ENCODE measurements around the gene STYXL2. TPM values are rescaled to one million over a fixed set of nuclear protein-coding genes. Genes with fewer than 3 reads are reported as not detected.

The STYXL2 gene
- total RNA-seq, 1 donor from 2014 or later, result 0.07 TPM

DNA sequence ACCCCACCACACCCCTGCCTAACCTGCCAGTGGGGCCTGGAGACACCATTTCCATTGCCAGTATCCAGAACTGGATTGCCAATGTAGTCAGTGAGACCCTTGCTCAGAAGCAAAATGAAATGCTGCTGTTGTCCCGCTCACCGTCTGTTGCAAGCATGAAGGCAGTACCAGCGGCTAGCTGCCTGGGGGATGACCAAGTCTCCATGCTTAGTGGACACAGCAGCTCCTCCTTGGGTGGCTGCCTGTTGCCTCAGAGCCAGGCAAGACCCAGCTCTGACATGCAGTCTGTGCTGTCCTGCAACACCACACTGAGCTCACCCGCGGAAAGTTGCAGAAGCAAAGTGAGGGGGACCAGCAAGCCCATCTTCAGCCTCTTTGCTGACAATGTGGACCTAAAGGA is 33.4 kb downstream of the STYXL2 start:
- no peaks in the 10 kb centered on the region for H3K9me3 Mint-ChIP-seq
- H3K4me3 Mint-ChIP-seq, result no peak overlapping the region
- no peaks in the 10 kb centered on the region for H3K36me3 Mint-ChIP-seq (ENCODE audit: low read depth)
- H3K27ac Mint-ChIP-seq (ENCODE audit: unreplicated experiment), result no peak overlapping the region
- peaks cover 4% of the 10 kb centered on the region for H3K4me1 Mint-ChIP-seq
- DNase-seq (ENCODE audit: low read depth, low spot score), result no peak
- TF ChIP-seq, protein P1, sequence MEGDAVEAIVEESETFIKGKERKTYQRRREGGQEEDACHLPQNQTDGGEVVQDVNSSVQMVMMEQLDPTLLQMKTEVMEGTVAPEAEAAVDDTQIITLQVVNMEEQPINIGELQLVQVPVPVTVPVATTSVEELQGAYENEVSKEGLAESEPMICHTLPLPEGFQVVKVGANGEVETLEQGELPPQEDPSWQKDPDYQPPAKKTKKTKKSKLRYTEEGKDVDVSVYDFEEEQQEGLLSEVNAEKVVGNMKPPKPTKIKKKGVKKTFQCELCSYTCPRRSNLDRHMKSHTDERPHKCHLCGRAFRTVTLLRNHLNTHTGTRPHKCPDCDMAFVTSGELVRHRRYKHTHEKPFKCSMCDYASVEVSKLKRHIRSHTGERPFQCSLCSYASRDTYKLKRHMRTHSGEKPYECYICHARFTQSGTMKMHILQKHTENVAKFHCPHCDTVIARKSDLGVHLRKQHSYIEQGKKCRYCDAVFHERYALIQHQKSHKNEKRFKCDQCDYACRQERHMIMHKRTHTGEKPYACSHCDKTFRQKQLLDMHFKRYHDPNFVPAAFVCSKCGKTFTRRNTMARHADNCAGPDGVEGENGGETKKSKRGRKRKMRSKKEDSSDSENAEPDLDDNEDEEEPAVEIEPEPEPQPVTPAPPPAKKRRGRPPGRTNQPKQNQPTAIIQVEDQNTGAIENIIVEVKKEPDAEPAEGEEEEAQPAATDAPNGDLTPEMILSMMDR (conservative IDR thresholded peaks at IDR 0.05), result no peak
- H3K27me3 Mint-ChIP-seq (ENCODE audit: low read depth), result peaks cover 26% of the 10 kb centered on the region

GRCh38 chr1:167127661-167128060 is 33.8 kb downstream of the STYXL2 start:
- Mint-ChIP-seq H3K4me1 (peaks cover 4% of the 10 kb centered on the region), H3K4me3 (no peak overlapping the region), H3K9me3 (no peaks in the 10 kb centered on the region), H3K27me3 (ENCODE audit: low read depth) (peaks cover 22% of the 10 kb centered on the region), H3K27ac (ENCODE audit: unreplicated experiment) (no peak overlapping the region), H3K36me3 (ENCODE audit: low read depth) (no peaks in the 10 kb centered on the region)
- no peak for DNase-seq (ENCODE audit: low read depth, low spot score)
- TF ChIP-seq, protein P1 (conservative IDR thresholded peaks at IDR 0.05), result no peak

DNA sequence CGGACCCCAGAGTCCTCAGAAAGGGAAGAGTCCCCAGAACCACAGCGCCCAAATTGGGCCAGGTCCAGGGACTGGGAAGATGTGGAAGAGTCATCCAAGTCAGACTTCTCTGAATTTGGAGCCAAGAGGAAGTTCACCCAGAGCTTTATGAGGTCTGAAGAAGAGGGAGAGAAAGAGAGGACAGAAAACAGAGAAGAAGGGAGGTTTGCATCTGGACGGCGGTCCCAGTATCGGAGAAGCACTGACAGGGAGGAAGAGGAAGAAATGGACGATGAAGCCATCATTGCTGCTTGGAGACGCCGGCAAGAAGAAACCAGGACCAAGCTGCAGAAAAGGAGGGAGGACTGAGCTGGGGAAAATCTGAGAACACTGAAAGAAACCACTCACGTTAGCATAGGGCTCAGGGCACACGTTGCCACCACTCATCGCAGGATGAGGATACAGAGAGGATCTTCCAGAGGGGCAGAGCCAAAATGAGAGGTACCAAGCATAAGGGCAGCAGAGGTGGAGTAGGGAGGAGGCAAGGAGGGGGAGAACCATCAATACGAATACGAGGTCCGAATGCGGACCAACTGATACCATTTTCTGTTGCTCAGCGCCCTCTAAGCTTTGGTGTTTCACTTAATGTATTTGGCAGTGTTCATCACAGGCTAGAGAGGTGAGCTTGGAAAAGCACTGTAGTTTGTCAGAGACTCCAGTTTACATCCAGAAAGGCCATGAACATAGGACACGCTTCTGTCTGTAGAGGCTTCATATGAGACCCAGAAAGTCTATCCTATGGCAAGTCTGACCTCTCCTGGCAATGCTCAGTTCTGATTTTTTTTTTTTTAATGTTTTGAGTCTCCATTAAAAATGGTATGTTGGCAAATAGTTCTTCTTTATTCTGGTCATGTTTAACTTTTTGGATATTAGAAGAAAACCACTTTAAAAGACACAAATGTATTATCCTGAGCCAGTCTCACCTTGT is 34.7 kb downstream of the STYXL2 start:
- H3K36me3 Mint-ChIP-seq (ENCODE audit: low read depth), result no peaks in the 10 kb centered on the region
- DNase-seq (ENCODE audit: low read depth, low spot score), result no peak
- peaks cover 4% of the 10 kb centered on the region for H3K4me1 Mint-ChIP-seq
- TF ChIP-seq, protein P1 (conservative IDR thresholded peaks at IDR 0.05), result peak; percentile 16
- no peaks in the 10 kb centered on the region for H3K9me3 Mint-ChIP-seq
- no peak overlapping the region for H3K4me3 Mint-ChIP-seq
- no peak overlapping the region for H3K27ac Mint-ChIP-seq (ENCODE audit: unreplicated experiment)
- peaks cover 19% of the 10 kb centered on the region for H3K27me3 Mint-ChIP-seq (ENCODE audit: low read depth)

DNA sequence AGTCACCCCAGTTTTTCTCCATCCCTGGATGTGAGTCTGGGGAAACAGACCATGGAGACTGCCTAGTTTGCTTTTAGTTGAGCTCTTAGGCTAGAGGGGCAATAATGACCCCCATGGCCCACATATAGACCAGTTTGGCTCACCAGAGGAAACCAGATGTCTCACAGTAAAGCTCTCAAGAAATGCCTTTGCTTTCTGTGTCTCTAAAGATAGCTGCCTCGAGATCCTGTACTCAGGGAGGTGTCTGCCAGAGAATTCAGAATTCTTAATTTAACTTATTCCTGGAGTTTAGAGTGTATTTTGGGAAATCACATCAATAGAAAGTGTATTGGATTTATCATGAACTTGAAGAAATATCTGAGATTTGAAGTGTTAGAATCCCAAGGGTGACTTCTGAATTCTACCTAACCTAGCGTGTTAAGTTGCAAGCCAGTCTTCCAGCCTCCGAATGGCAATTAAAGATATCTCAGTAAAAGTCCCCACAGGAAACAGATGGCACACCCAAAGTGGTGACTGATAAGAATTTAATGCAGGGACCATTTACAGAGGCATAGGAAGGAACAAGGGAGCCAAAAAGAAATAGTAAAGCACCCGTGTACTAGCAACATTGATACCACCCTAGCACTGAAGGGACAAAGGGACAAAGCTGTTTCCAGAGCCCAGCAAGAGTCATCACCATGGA is 37.1 kb downstream of the STYXL2 start:
- no peak for DNase-seq (ENCODE audit: low read depth, low spot score)
- no peaks in the 10 kb centered on the region for H3K9me3 Mint-ChIP-seq

DNA sequence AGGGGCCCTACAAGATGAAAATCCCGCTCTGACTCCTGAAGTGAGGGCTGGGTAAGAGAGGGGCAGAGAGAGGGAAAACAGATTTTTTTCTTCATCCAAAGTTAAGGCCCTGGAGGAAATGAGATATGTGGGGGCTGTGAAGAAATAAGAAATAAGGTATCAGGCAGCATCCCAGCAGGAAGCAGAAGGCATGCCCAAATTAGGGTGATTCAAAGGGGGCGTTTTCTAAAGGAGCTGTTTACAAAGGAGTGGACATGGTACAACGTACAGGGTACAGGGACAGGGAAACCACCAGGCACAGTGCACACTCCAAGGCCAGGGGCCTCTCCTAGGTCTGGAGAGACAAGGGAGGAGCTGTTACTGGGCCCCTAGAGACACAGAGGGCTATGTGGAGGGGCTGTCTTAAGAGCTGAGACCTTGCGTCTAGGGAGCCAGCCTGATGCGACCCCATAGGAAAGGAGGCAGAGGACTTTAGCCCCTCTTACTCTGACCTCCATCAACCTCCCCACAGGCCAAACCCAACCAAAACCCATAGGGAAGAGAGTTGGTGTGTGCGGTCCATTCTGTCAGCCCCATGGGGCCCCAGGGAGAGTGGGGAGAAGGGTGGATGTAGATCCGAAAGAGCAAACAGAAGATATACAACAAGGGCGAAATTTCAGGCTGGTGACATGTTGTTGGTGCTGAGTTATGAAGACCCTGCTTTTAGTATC is 38.6 kb downstream of the STYXL2 start:
- H3K27me3 Mint-ChIP-seq (ENCODE audit: low read depth), result peaks cover 8% of the 10 kb centered on the region
- no peak overlapping the region for H3K4me3 Mint-ChIP-seq
- H3K4me1 Mint-ChIP-seq, result peaks cover 23% of the 10 kb centered on the region
- TF ChIP-seq, protein P1 (conservative IDR thresholded peaks at IDR 0.05), result no peak
- no peaks in the 10 kb centered on the region for H3K36me3 Mint-ChIP-seq (ENCODE audit: low read depth)
- H3K27ac Mint-ChIP-seq (ENCODE audit: unreplicated experiment), result no peak overlapping the region
- DNase-seq (ENCODE audit: low read depth, low spot score), result no peak
- H3K9me3 Mint-ChIP-seq, result no peaks in the 10 kb centered on the region

More for the DNA sequence above, 37.1 kb downstream of the STYXL2 start:
- peaks cover 8% of the 10 kb centered on the region for H3K4me1 Mint-ChIP-seq
- TF ChIP-seq, protein P1 (conservative IDR thresholded peaks at IDR 0.05), result no peak
- peaks cover 11% of the 10 kb centered on the region for H3K27me3 Mint-ChIP-seq (ENCODE audit: low read depth)
- H3K27ac Mint-ChIP-seq (ENCODE audit: unreplicated experiment), result no peak overlapping the region
- no peak overlapping the region for H3K4me3 Mint-ChIP-seq
- H3K36me3 Mint-ChIP-seq (ENCODE audit: low read depth), result no peaks in the 10 kb centered on the region
